Astrocyte of the hippocampus (primary cell): ENCODE data around the gene PPARG.
A peak's percentile ranks its signal among the peaks of the same experiment; 100 is the strongest.
"Not testable (repeated sequence)": the region's sequence is repeated elsewhere in the genome, so short reads cannot be mapped to it uniquely, and the experiment has no call there.

Experiments used
- DNase-seq: peaks from one replicate; pipeline ENCODE4 v3.0.0; 2011; ENCODE audit warnings: low read depth, low spot score

Gene PPARG

GRCh38 chr3:12440927-12441714 lies 152.3 kb downstream of the PPARG start:
- DNase-seq = peak; percentile 93

GRCh38 chr3:12442654-12443501 lies 154.0 kb downstream of the PPARG start:
- DNase-seq = no peak

- DNase-seq = no peak
Observed at GRCh38 chr3:12443781-12444522, 155.1 kb downstream of the PPARG start.

- DNase-seq = peak; percentile 75
Observed at GRCh38 chr3:12444582-12445471, 156.0 kb downstream of the PPARG start.

GRCh38 chr3:12445523-12446240 lies 156.8 kb downstream of the PPARG start:
- no peak for DNase-seq

- DNase-seq = no peak
Observed at GRCh38 chr3:12446298-12446697, 157.4 kb downstream of the PPARG start.

GRCh38 chr3:12447075-12447474 lies 158.2 kb downstream of the PPARG start:
- no peak for DNase-seq

GRCh38 chr3:12448404-12449202 lies 159.7 kb downstream of the PPARG start:
- DNase-seq = not testable (repeated sequence)

GRCh38 chr3:12449889-12450682 lies 161.2 kb downstream of the PPARG start:
- DNase-seq = no peak

- no peak for DNase-seq
Observed at GRCh38 chr3:12451481-12451880, 162.6 kb downstream of the PPARG start.

GRCh38 chr3:12451960-12452359 lies 163.1 kb downstream of the PPARG start:
- DNase-seq = no peak

GRCh38 chr3:12452361-12453330 lies 163.8 kb downstream of the PPARG start:
- DNase-seq = no peak

GRCh38 chr3:12454076-12454815 lies 165.4 kb downstream of the PPARG start:
- DNase-seq = no peak

GRCh38 chr3:12454816-12455121 lies 165.9 kb downstream of the PPARG start:
- DNase-seq = no peak

GRCh38 chr3:12455740-12456139 lies 166.9 kb downstream of the PPARG start:
- no peak for DNase-seq

- no peak for DNase-seq
Observed at GRCh38 chr3:12456441-12456840, 167.6 kb downstream of the PPARG start.

GRCh38 chr3:12457380-12457779 lies 168.5 kb downstream of the PPARG start:
- DNase-seq = not testable (repeated sequence)
